Rectal smooth muscle tissue (tissue), 1 donor: Measurements from ENCODE around the gene GRB10.

Experiments
- H3K27ac ChIP-seq: one replicate; pipeline ENCODE4 v1.7.0; 2013; ENCODE audit warnings: low read depth, low read length, inconsistent platforms
- H3K27me3 ChIP-seq: one replicate; pipeline ENCODE4 v1.7.0; 2013; ENCODE audit warnings: low read length; ENCODE audit not compliant: control insufficient read depth, insufficient read depth
- H3K36me3 ChIP-seq: one replicate; pipeline ENCODE4 v1.7.0; 2013; ENCODE audit warnings: low read length; ENCODE audit not compliant: control insufficient read depth, insufficient read depth
- H3K4me1 ChIP-seq: one replicate; pipeline ENCODE4 v1.7.0; 2013; ENCODE audit warnings: low read length; ENCODE audit not compliant: control insufficient read depth, insufficient read depth
- H3K4me3 ChIP-seq: one replicate; pipeline ENCODE4 v1.7.0; 2013; ENCODE audit warnings: low read length
- H3K9ac ChIP-seq: one replicate; pipeline ENCODE4 v1.7.0; 2013; ENCODE audit warnings: low read length

Gene GRB10

DNA sequence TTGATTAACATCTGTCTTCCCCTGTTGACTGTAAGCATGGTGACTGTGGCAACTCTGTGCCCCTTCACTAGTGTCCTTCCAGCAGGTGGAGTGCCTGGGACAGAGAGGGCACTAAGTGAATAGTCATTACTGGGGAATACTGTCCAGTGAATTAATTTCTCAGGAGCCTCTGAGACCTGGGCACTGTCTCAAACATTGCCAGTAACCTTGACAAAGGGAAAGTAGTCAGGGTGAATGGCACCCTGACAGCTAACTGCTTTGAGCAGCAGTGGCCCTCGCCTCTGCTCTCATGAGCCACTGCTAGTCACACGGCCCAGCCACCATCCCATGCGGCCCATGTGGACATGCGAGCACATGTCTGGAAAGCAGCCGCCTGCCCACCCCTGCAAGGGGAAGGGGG, 13.1 kb upstream of the GRB10 start:
- H3K27me3 ChIP-seq: no peaks in the 10 kb centered on the region
- H3K36me3 ChIP-seq: no peaks in the 10 kb centered on the region
- H3K4me3 ChIP-seq: no peak overlapping the region
- peaks cover 10% of the 10 kb centered on the region for H3K4me1 ChIP-seq
- no peak overlapping the region for H3K9ac ChIP-seq
- no peak overlapping the region for H3K27ac ChIP-seq

DNA sequence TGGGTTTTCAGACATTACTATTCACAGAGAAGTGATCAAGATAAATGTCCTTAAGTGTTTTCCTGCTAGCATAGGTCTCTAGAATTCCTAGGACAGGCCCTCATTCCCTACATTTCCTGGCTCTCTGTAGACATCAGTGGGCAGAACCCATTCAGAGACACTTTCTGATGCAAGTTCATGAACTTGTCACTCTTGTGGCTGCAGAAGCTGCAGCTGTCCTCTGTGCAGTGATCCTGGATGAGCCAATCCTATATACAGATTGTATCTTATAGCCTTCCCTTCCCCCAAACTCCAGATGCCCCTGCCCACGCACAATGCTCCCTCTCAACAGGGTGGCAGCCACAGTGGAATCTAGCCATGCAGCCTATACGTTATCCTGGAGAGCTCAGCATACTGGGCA, 12.6 kb upstream of the GRB10 start:
- no peaks in the 10 kb centered on the region for H3K36me3 ChIP-seq
- H3K9ac ChIP-seq: no peak overlapping the region
- H3K27ac ChIP-seq: no peak overlapping the region
- peaks cover 10% of the 10 kb centered on the region for H3K4me1 ChIP-seq
- H3K27me3 ChIP-seq: no peaks in the 10 kb centered on the region
- H3K4me3 ChIP-seq: no peak overlapping the region

DNA sequence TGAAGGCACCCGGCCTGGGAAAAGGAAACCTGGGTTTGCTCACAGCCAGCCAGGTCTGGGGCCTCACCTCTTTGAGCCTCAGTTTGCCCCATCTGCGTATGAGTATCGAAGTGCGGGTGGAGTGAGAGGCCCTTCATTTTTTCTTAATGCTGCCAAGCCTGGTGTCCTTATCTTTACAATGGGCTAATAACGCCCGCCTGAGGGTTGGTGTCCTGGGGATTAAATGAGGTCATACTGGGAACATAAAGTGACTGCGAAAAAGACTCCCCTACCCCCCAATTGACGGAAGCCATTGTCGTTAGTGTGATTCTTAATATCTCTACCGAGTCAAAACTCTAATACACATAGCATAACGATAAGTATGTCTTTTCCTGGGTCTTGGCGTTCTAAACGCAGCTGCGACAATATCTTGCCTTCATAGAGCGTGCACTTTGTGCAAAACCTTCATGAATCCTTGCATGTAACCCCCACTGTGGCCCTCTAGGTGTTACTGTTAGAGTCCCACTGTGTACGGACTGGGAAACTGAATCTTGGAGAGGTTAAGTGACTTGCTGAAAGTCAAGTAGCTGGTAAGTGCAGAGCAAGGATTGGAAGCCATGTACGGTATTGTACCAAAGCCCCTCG, 11.4 kb upstream of the GRB10 start:
- Histone ChIP-seq H3K27me3 (no peaks in the 10 kb centered on the region), H3K4me3 (peak overlapping the region; percentile 58), H3K36me3 (no peaks in the 10 kb centered on the region), H3K9ac (peak overlapping the region; percentile 52), H3K4me1 (peaks cover 13% of the 10 kb centered on the region), H3K27ac (peak overlapping the region; percentile 81)

DNA sequence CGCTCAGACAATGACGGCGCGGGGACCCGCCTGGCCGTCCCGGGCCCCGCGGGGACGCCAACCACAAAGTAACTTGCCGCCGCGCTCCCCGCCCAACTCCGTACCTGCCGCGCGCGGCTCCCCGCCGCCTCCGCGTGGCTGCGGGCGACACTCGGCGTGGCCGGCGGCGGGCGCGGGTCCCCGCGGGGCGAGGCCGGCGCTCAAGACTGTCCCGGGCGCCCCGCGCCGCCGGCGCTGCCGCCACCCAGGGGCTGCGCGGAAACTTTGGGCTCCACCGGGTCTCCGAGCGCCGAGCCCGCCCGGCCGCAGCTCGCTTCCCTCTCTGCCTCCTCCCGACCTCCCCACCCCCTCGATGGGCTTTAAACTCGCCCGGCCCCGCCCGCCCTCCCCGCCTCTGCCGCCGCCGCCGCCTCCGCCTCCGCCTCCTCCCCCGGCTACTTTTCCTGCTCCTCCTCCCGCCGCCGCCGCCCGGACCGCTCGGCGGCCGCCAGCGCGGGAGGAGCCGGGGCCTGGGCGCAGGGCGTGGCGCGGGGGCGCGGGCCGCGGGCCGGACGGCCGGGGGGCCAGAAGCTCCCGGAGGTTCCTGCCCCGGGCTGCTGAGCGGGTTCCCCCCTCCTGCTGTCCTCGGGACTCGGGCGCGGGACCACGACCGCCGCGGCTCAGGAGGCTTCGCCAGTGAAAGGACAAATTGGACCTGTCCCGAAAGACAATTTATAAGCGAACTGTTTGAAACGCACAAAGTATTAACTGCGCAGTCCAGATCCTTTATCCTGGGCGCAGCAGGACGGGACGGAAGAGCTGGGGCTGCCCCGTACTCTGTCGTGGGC, 10.6 kb upstream of the GRB10 start:
- Histone ChIP-seq H3K9ac (peak overlapping the region; percentile 52), H3K36me3 (no peaks in the 10 kb centered on the region), H3K27me3 (no peaks in the 10 kb centered on the region), H3K4me1 (peaks cover 13% of the 10 kb centered on the region), H3K27ac (peak overlapping the region; percentile 81), H3K4me3 (peak overlapping the region; percentile 58)

DNA sequence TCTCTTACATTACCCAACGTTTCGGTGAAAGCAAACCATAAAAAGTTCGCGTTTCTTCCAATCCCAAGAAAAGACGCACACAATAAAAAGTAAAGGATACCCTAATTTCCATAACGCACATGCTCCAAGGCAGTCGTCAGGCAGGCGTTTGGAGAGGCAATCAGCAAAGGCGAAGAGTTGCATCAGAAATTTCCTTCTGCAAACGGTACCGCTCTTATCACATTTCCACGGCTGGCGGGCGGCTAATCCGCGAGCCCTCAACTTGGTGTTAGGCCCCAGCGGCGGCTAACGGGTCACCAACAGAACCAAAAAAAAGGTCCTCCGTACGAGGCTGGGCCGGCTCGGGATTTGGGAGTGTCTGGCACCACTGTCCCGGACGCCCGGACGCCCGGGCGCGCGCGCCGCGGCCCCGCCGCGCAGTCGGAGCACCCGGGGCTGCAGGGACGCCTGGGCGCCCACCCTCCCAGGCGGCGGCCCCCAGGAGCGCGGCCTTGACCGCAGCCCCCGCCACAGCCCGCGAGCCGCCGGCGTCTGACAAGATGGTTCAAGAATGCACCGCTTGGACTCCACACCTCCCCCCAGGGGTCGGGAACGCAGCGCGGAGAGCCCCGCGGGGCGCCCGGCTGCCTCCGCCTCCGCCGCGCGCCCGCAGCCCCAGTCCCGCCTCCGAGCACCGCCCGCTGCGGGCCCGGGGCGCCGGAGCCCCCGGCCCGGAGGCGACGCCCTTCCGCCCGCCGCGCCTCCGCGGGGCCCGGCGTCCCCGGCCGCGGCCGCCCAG, 9.8 kb upstream of the GRB10 start:
- Histone ChIP-seq H3K4me3 (peak overlapping the region; percentile 77), H3K27ac (peak overlapping the region; percentile 57), H3K4me1 (peaks cover 13% of the 10 kb centered on the region), H3K36me3 (no peaks in the 10 kb centered on the region), H3K27me3 (no peaks in the 10 kb centered on the region), H3K9ac (no peak overlapping the region)

DNA sequence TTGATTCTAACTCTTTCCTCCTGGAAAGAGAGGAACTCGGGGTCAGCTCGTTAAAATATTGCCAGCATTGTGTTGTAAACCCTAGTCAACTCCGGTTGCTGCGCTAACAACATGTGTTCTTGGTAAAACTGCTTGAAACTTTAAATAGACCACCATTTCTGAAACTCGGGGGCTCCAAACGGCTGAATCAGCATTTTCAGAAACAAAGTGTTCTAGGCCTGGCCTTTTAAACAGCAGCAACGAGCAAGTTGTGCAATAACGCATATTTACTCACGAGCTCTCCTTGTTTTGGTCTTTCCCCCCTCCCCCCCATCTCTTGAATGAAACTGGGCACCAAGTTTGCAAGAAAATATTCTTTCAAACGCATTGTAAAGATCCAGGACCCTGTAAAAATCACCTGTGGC, 9.2 kb upstream of the GRB10 start:
- Histone ChIP-seq H3K4me1 (peaks cover 13% of the 10 kb centered on the region), H3K27ac (peak overlapping the region; percentile 57), H3K4me3 (peak overlapping the region; percentile 77), H3K27me3 (no peaks in the 10 kb centered on the region), H3K36me3 (no peaks in the 10 kb centered on the region), H3K9ac (no peak overlapping the region)

GRCh38 chr7:50791363-50791937, 8.8 kb upstream of the GRB10 start:
- no peaks in the 10 kb centered on the region for H3K27me3 ChIP-seq
- H3K36me3 ChIP-seq: no peaks in the 10 kb centered on the region
- H3K9ac ChIP-seq: no peak overlapping the region
- peak overlapping the region; percentile 57 for H3K27ac ChIP-seq
- H3K4me3 ChIP-seq: peak overlapping the region; percentile 77
- H3K4me1 ChIP-seq: peaks cover 13% of the 10 kb centered on the region

DNA sequence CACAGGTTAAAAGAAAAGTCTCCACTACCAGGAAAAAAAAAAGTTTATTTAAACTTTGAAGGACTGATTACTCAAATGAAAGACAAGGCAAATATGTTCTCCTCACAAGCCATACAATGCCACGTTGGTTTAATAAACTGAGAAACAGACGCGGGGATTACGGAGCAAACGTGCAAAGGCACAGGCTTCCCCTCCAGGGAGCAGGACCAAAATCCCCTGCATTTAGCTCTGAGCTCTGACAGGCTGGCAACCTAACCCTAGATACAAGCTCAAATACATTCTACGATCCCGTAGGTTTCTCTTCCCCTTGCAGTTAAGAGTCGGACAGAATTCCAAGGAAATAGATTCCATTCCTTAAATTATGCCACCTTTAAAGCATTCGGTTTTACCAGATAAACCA, 7.7 kb upstream of the GRB10 start:
- H3K4me3 ChIP-seq: no peak overlapping the region
- no peak overlapping the region for H3K9ac ChIP-seq
- no peaks in the 10 kb centered on the region for H3K36me3 ChIP-seq
- no peak overlapping the region for H3K27ac ChIP-seq
- peaks cover 13% of the 10 kb centered on the region for H3K4me1 ChIP-seq
- H3K27me3 ChIP-seq: no peaks in the 10 kb centered on the region

DNA sequence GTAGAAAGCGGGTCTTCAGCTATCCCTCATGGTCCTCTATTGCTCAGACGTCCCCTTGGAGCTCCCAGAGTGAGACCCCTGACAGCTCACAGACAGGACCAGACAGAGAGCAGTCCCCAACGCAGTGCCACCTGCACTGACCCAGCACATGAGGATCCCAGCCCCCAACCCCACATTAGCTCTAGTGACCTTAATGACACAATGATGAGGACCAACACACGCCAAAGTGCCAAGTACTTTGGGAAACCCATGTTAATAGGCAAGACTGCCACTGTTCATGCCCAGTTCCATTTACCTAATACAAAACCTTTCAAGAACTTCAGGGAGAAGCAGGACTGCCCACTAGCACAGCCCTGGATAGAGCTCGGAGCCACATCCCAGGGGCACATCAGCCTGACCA, 5.7 kb upstream of the GRB10 start:
- no peaks in the 10 kb centered on the region for H3K36me3 ChIP-seq
- H3K27me3 ChIP-seq: no peaks in the 10 kb centered on the region
- no peak overlapping the region for H3K9ac ChIP-seq
- no peak overlapping the region for H3K27ac ChIP-seq
- H3K4me3 ChIP-seq: no peak overlapping the region
- H3K4me1 ChIP-seq: peaks cover 16% of the 10 kb centered on the region

- no peaks in the 10 kb centered on the region for H3K36me3 ChIP-seq
- no peak overlapping the region for H3K9ac ChIP-seq
- H3K27me3 ChIP-seq: no peaks in the 10 kb centered on the region
- peaks cover 16% of the 10 kb centered on the region for H3K4me1 ChIP-seq
- no peak overlapping the region for H3K4me3 ChIP-seq
- H3K27ac ChIP-seq: no peak overlapping the region
Observed at GRCh38 chr7:50787825-50788224, 5.1 kb upstream of the GRB10 start.

- Histone ChIP-seq H3K27me3 (no peaks in the 10 kb centered on the region), H3K4me1 (peaks cover 6% of the 10 kb centered on the region), H3K36me3 (no peaks in the 10 kb centered on the region), H3K9ac (no peak overlapping the region), H3K27ac (no peak overlapping the region), H3K4me3 (no peak overlapping the region)
Observed at GRCh38 chr7:50785346-50785745, 2.6 kb upstream of the GRB10 start.

DNA sequence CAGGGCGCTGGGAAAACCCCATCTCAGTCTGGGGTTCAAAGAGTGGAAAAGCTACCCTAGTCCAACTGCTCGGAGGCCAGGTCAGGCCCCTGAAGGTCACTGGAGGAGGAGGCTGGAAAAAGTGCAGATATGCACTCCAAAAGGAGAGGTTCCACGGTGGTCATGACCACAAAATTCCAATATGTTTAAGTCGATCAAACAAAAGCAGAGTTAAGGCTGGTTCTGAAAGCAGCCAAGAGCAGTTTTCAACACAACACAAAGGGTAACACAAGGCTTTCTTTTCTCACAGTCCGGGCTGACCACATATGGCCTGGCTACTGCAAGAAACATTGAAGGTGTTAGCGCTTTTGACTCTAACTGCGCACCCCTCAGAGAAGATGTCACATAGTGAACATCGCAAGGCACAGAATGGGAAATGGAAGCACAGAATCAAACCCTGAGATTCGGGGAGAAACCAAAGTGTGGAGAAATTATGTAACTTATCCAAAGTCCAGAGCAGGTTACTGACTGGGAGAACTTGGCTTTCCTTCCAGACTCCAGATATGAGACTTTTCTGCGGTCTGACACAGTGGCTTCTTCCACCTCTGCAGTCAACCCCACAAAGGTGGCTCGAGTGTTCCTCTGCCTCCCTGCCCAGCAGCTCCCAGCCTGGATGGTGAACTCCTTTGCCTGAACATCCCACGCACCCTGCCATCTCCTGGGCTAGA, 1.3 kb upstream of the GRB10 start:
- H3K27ac ChIP-seq: no peak overlapping the region
- no peak overlapping the region for H3K9ac ChIP-seq
- H3K27me3 ChIP-seq: no peaks in the 10 kb centered on the region
- no peak overlapping the region for H3K4me3 ChIP-seq
- H3K36me3 ChIP-seq: no peaks in the 10 kb centered on the region
- peaks cover 3% of the 10 kb centered on the region for H3K4me1 ChIP-seq
